GM12878 (cell line): ENCODE measurements around the gene OR5AP2. TPM values are rescaled to one million over a fixed set of nuclear protein-coding genes. Genes with fewer than 3 reads are reported as not detected.

ENCODE experiments used
- ATAC-seq: fragments of 200-7000 bp; cut with Tn5 transposase; 3 replicates; pipeline ENCODE4 v1.9.1; 2020; ENCODE audit warnings: mild to moderate bottlenecking, moderate library complexity
- Bru-seq: library from RNA; stranded (reverse); fragments of 400-500 nt; gene quantifications from one replicate; lab custom pipeline; 2021; lab: Mats Ljungman, UMichigan
- BruChase-seq, 2 experiments: library from RNA; stranded (reverse); fragments of 400-500 nt; gene quantifications; one replicate each; lab custom pipeline; 2021; lab: Mats Ljungman, UMichigan
- BruUV-seq: library from RNA; stranded (reverse); fragments of 400-500 nt; replicated peaks from 2 replicates; lab custom pipeline; 2021; lab: Mats Ljungman, UMichigan
- CTCF ChIA-PET: fragments of 300-600 bp; sonication (Branson Sonifier 250); formaldehyde crosslinking; extraction: SDS; loops from one replicate; lab custom pipeline; 2021; ENCODE audit warnings: inconsistent platforms; lab: Yijun Ruan, JAX
- POLR2A ChIA-PET: fragments of 350-600 bp; formaldehyde crosslinking; extraction: SDS; loops from one replicate; lab custom pipeline; 2021; ENCODE audit warnings: inconsistent platforms; lab: Charles Lee
- RAD21 ChIA-PET: fragments of 300-600 bp; sonication (Branson Sonifier 250); formaldehyde crosslinking; loops from one replicate; lab custom pipeline; 2023; ENCODE audit warnings: antibody characterized with exemption; ENCODE audit not compliant: unreplicated experiment; lab: Charles Lee
- SMC1A ChIA-PET: fragments of 300-600 bp; sonication (Branson Sonifier 250); formaldehyde crosslinking; loops from one replicate; lab custom pipeline; 2023; ENCODE audit not compliant: unreplicated experiment, uncharacterized antibody; lab: Charles Lee
- DNase-seq: peaks from one replicate; pipeline ENCODE4 v3.0.0-alpha.2; 2011; ENCODE audit warnings: low read depth, low spot score
- FAIRE-seq: peaks from 3 replicates; lab custom pipeline; 2011; peaks lifted over from hg19 to GRCh38; lab: Jason Lieb, UNC
- H2AFZ ChIP-seq: 2 replicates; pipeline ENCODE4 v1.6.0; 2011; ENCODE audit warnings: low read depth, low read length, control low read depth; ENCODE audit not compliant: control insufficient read depth
- H3K27ac ChIP-seq: 2 replicates; pipeline ENCODE4 v1.5.1; 2011; ENCODE audit warnings: control low read depth; ENCODE audit not compliant: control insufficient read depth, insufficient read depth
- H3K27me3 ChIP-seq, 2 experiments: replicated peaks in 1 of 2; 2 replicates each; pipeline versions ENCODE4 v1.6.0 to v1.6.1; 2011; ENCODE audit warnings: low read length in 1 of 2; ENCODE audit not compliant: control insufficient read depth in 2 of 2, insufficient read depth in 2 of 2
- H3K36me3 ChIP-seq, 2 experiments: 2 replicates each; pipeline ENCODE4 v1.5.1; 2011; ENCODE audit warnings: low read length in 1 of 2; ENCODE audit not compliant: control insufficient read depth in 2 of 2, insufficient read depth in 2 of 2
- H3K4me1 ChIP-seq: 2 replicates; pipeline ENCODE4 v1.6.1; 2011; ENCODE audit warnings: mild to moderate bottlenecking, low read length, moderate library complexity, mixed read lengths; ENCODE audit not compliant: control insufficient read depth, insufficient read depth
- H3K4me2 ChIP-seq: 2 replicates; pipeline ENCODE4 v1.6.0; 2011; ENCODE audit warnings: control low read depth; ENCODE audit not compliant: control insufficient read depth, insufficient read depth
- H3K4me3 ChIP-seq: fragments of 200-600 bp; sonication (generic); 2 replicates; pipeline ENCODE4 v1.5.1; 2016
- H3K79me2 ChIP-seq: 2 replicates; pipeline ENCODE4 v1.6.0; 2011; ENCODE audit warnings: low read length; ENCODE audit not compliant: control insufficient read depth, insufficient read depth
- H3K9ac ChIP-seq: 2 replicates; pipeline ENCODE4 v1.8.0; 2011; ENCODE audit warnings: low read length, control low read depth, mixed read lengths; ENCODE audit not compliant: control insufficient read depth, insufficient read depth
- H3K9me3 ChIP-seq: replicated peaks from 3 replicates; pipeline ENCODE4 v1.5.1; 2011; ENCODE audit warnings: mild to moderate bottlenecking, low read length; ENCODE audit not compliant: control insufficient read depth, insufficient read depth
- H4K20me1 ChIP-seq: 2 replicates; pipeline ENCODE4 v1.6.0; 2011; ENCODE audit not compliant: control insufficient read depth, insufficient read depth
- EZH2 ChIP-seq: IDR thresholded peaks from 2 replicates; pipeline ENCODE4 v1.6.1; 2012; ENCODE audit warnings: low read depth, mild to moderate bottlenecking, control low read depth, inconsistent platforms, low read length, borderline replicate concordance; ENCODE audit not compliant: control insufficient read depth
- GABPA ChIP-seq: IDR thresholded peaks from 2 replicates; pipeline ENCODE4 v1.6.1; 2014; ENCODE audit warnings: antibody characterized with exemption, low read depth, mild to moderate bottlenecking, inconsistent platforms
- KDM1A ChIP-seq: fragments of 200-600 bp; sonication (generic); IDR thresholded peaks from 2 replicates; pipeline ENCODE4 v1.6.1; 2016; ENCODE audit warnings: borderline replicate concordance
- NFYB ChIP-seq: IDR thresholded peaks from 2 replicates; pipeline ENCODE4 v1.6.1; 2011; ENCODE audit warnings: low read depth, mild to moderate bottlenecking, low read length, improper control_type of control experiment, moderate library complexity; ENCODE audit not compliant: insufficient read depth
- POLR2A ChIP-seq: IDR thresholded peaks from 2 replicates; pipeline ENCODE4 v1.6.1; 2011; ENCODE audit warnings: low read depth, mild to moderate bottlenecking, low read length
- SMARCA5 ChIP-seq: fragments of 450-650 bp; IDR thresholded peaks from 2 replicates; pipeline ENCODE4 v1.6.1; 2017; ENCODE audit warnings: mild to moderate bottlenecking
- SP1 ChIP-seq: IDR thresholded peaks from one replicate; pipeline ENCODE4 v1.6.1; 2011; ENCODE audit warnings: low read depth, low read length
- SREBF1 ChIP-seq: IDR thresholded peaks from 2 replicates; pipeline ENCODE4 v1.6.1; 2012; ENCODE audit warnings: mild to moderate bottlenecking, low read length
- TCF3 ChIP-seq: IDR thresholded peaks from 2 replicates; pipeline ENCODE4 v1.6.1; 2012; ENCODE audit warnings: low read depth, mild to moderate bottlenecking, low read length, borderline replicate concordance; ENCODE audit not compliant: insufficient read depth
- WGBS: methylation state at CpG from one replicate; pipeline ENCODE4 v1.1.6; 2016; ENCODE audit warnings: low lambda C conversion rate; ENCODE audit not compliant: insufficient replicate concordance, insufficient coverage; ENCODE audit errors: missing lambda C conversion rate; 5-methylcytosine and 5-hydroxymethylcytosine counted together
- in situ Hi-C: fragments of 300-500 bp; cut with MboI; formaldehyde crosslinking; loops from 9 replicates; pipeline ENCODE4 v1.14.3; 2018; ENCODE audit warnings: mixed read lengths
- intact Hi-C: fragments of 100-400 bp; cut with micrococcal nuclease; formaldehyde crosslinking; loops from one replicate; pipeline ENCODE4 v1.14.2; 2022; ENCODE audit not compliant: unreplicated experiment
- long read RNA-seq, 2 experiments: library from polyadenylated mRNA; unstranded; transcript quantifications; one replicate each; pipeline ENCODE4 v2.0.0, GENCODE V29; 2019 to 2020
- polyA minus RNA-seq, 3 experiments: library from RNA; depleted of rRNA, polyadenylated mRNA; stranded (reverse); fragments of >200 nt; gene quantifications; 2 replicates each; pipeline ENCODE4 v1.2.3, GENCODE V29; 2011
- polyA plus RNA-seq, 11 experiments: library from polyadenylated mRNA; depleted of rRNA in 4 of 11; unstranded in 6 of 11; stranded (reverse) in 5 of 11; fragments of >200 nt; fragmentation: Nextera tagmentation in 4 of 11; fragmentation: Illumina TruSeq in 1 of 11; extraction: Ambion mirVana in 4 of 11; extraction: Trizol in 1 of 11; gene quantifications; 1 replicate in 1 of 11; 2 replicates in 10 of 11; pipeline versions ENCODE4 v1.2.1 to v1.2.3, GENCODE V29; 2011 to 2016; ENCODE audit warnings: inconsistent platforms in 2 of 11, missing spikeins in 2 of 11, low read depth in 1 of 11
- total RNA-seq, 4 experiments: library from RNA; depleted of rRNA in 3 of 4; stranded (reverse); fragments of >200 nt in 3 of 4; fragmentation: Illumina TruSeq in 1 of 4; extraction: Trizol in 1 of 4; gene quantifications; 2 replicates each; pipeline versions ENCODE4 v1.2.1 to v1.2.3, GENCODE V29; 2013 to 2021
- TF ChIP-seq, protein P1 (sequence below): fragments of 450-650 bp; IDR thresholded peaks from 2 replicates; pipeline ENCODE4 v1.6.1; 2017; ENCODE audit warnings: antibody characterized with exemption, mild to moderate bottlenecking, moderate library complexity
- TF ChIP-seq, protein P2 (sequence below): IDR thresholded peaks from 2 replicates; pipeline ENCODE4 v1.6.1; 2011; ENCODE audit warnings: low read depth, low read length, improper control_type of control experiment, borderline replicate concordance
- TF ChIP-seq, protein P3 (sequence below): fragments of 450-650 bp; IDR thresholded peaks from 2 replicates; pipeline ENCODE4 v1.6.1; 2017; ENCODE audit warnings: low read depth, mild to moderate bottlenecking, moderate library complexity
- TF ChIP-seq, protein P4 (sequence below): fragments of 150-350 bp; IDR thresholded peaks from 2 replicates; pipeline ENCODE4 v1.6.1; 2016; ENCODE audit warnings: low read depth, low read length

The OR5AP2 gene
- total RNA-seq (2013; cell fraction: nucleolus; rRNA removed) = not detected in 2 replicates
- total RNA-seq (2014; rRNA removed) (not detected in 2 replicates), total RNA-seq (2014; rRNA removed; fragmentation: Illumina TruSeq; extraction: Trizol) (not detected in 2 replicates), total RNA-seq (2021) (not detected in 2 replicates), polyA plus RNA-seq (2011; rRNA removed) (not detected in 2 replicates), polyA plus RNA-seq (2014; fragmentation: Illumina TruSeq; extraction: Trizol) (not detected in 2 replicates), polyA plus RNA-seq (2014; fragmentation: Nextera tagmentation; extraction: Ambion mirVana) (not detected), polyA plus RNA-seq (2014; rRNA removed) (not detected in 2 replicates), polyA plus RNA-seq (2016; fragmentation: Nextera tagmentation; extraction: Ambion mirVana) (not detected), polyA minus RNA-seq (2011; rRNA and poly(A)+ RNA removed) (not detected in 2 replicates), Bru-seq, nascent RNA (not detected), BruChase-seq, experiment 1, labeled RNA remaining after a 6-hour chase (not detected), BruChase-seq, experiment 2, labeled RNA remaining after a 2-hour chase (percentile 23 among the genes with signal in this experiment)
- polyA plus RNA-seq (2011; ENCODE audit: low read depth) = not detected
- not detected in 2 replicates for polyA plus RNA-seq (2011; cell fraction: cytosol; rRNA removed)
- not detected in 2 replicates for polyA plus RNA-seq (2011; cell fraction: nucleus; rRNA removed)
- not detected in 2 replicates for polyA plus RNA-seq (2012)
- not detected in 2 replicates for polyA minus RNA-seq (2011; cell fraction: cytosol; rRNA and poly(A)+ RNA removed)
- not detected in 2 replicates for polyA minus RNA-seq (2011; cell fraction: nucleus; rRNA and poly(A)+ RNA removed)
- long read RNA-seq, experiment 1 = 0 reads
- long read RNA-seq, experiment 2 = 0 reads

DNA sequence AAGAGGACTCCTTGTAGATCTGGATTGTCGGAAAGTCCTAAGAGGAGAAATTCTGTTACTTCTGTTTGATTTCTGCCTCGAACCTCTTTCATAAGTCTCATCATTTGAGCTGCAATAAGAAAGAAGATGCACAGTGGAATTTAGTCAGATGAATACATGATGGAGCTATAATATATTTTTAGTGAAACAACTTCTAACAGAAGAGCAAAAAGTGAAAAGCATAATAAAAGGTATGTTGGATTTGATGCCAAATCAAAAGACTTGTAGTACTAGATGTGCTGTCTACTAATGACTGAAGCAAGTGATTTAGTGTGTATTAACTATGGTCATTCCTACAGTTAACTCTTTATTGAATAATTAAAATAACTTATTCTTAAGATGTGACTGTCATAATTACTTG lies at the start of gene OR5AP2:
TSS of gene OR5AP2 (minus strand) at position 101 of the 400 bp plus-strand sequence. CDS start at position 101, 0 bp downstream.
- Histone ChIP-seq H4K20me1 (no peaks in the 10 kb centered on the region), H3K9me3 (no peaks in the 10 kb centered on the region), H3K4me3 (no peak within 1 kb of the TSS), H3K27ac (no peak within 1 kb of the TSS), H2AFZ (no peak within 1 kb of the TSS), H3K4me1 (no peaks in the 10 kb centered on the region), H3K36me3 (no peaks in the 10 kb centered on the region), H3K79me2 (no peaks in the 10 kb centered on the region), H3K4me2 (no peak within 1 kb of the TSS), H3K27me3 (no peaks in the 10 kb centered on the region), H3K9ac (no peak within 1 kb of the TSS)
- BruUV-seq = no TSS peak
- SMC1A ChIA-PET = no interaction called here
- CTCF ChIA-PET = interaction anchor here (1.1 to 1.2 kb wide), 2 partner anchors 12 to 16 kb away, joined by 4 read pairs; no protein-coding TSS in a partner anchor
- intact Hi-C loops (no loop called here), in situ Hi-C loops (no loop called here)
- ATAC-seq (no peak), DNase-seq (no peak), FAIRE-seq (no peak)
- POLR2A ChIA-PET = interaction anchor here (1.2 kb wide), 1 partner anchor 14 kb away, joined by 4 read pairs; no protein-coding TSS in a partner anchor
- RAD21 ChIA-PET = no interaction called here
- WGBS = 32% methylated on average over 2 of the region's 2 CpGs
- TF ChIP-seq SMARCA5 (no peak), EZH2 (no peak), TCF3 (no peak), SREBF1 (no peak), SP1 (no peak), POLR2A (no peak), KDM1A (no peak), NFYB (no peak), GABPA (no peak)
- TF ChIP-seq, protein P1, sequence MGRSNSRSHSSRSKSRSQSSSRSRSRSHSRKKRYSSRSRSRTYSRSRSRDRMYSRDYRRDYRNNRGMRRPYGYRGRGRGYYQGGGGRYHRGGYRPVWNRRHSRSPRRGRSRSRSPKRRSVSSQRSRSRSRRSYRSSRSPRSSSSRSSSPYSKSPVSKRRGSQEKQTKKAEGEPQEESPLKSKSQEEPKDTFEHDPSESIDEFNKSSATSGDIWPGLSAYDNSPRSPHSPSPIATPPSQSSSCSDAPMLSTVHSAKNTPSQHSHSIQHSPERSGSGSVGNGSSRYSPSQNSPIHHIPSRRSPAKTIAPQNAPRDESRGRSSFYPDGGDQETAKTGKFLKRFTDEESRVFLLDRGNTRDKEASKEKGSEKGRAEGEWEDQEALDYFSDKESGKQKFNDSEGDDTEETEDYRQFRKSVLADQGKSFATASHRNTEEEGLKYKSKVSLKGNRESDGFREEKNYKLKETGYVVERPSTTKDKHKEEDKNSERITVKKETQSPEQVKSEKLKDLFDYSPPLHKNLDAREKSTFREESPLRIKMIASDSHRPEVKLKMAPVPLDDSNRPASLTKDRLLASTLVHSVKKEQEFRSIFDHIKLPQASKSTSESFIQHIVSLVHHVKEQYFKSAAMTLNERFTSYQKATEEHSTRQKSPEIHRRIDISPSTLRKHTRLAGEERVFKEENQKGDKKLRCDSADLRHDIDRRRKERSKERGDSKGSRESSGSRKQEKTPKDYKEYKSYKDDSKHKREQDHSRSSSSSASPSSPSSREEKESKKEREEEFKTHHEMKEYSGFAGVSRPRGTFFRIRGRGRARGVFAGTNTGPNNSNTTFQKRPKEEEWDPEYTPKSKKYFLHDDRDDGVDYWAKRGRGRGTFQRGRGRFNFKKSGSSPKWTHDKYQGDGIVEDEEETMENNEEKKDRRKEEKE = no peak
- TF ChIP-seq, protein P2, sequence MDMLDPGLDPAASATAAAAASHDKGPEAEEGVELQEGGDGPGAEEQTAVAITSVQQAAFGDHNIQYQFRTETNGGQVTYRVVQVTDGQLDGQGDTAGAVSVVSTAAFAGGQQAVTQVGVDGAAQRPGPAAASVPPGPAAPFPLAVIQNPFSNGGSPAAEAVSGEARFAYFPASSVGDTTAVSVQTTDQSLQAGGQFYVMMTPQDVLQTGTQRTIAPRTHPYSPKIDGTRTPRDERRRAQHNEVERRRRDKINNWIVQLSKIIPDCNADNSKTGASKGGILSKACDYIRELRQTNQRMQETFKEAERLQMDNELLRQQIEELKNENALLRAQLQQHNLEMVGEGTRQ = no peak
- TF ChIP-seq, protein P3, sequence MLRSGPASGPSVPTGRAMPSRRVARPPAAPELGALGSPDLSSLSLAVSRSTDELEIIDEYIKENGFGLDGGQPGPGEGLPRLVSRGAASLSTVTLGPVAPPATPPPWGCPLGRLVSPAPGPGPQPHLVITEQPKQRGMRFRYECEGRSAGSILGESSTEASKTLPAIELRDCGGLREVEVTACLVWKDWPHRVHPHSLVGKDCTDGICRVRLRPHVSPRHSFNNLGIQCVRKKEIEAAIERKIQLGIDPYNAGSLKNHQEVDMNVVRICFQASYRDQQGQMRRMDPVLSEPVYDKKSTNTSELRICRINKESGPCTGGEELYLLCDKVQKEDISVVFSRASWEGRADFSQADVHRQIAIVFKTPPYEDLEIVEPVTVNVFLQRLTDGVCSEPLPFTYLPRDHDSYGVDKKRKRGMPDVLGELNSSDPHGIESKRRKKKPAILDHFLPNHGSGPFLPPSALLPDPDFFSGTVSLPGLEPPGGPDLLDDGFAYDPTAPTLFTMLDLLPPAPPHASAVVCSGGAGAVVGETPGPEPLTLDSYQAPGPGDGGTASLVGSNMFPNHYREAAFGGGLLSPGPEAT = no peak
- TF ChIP-seq, protein P4, sequence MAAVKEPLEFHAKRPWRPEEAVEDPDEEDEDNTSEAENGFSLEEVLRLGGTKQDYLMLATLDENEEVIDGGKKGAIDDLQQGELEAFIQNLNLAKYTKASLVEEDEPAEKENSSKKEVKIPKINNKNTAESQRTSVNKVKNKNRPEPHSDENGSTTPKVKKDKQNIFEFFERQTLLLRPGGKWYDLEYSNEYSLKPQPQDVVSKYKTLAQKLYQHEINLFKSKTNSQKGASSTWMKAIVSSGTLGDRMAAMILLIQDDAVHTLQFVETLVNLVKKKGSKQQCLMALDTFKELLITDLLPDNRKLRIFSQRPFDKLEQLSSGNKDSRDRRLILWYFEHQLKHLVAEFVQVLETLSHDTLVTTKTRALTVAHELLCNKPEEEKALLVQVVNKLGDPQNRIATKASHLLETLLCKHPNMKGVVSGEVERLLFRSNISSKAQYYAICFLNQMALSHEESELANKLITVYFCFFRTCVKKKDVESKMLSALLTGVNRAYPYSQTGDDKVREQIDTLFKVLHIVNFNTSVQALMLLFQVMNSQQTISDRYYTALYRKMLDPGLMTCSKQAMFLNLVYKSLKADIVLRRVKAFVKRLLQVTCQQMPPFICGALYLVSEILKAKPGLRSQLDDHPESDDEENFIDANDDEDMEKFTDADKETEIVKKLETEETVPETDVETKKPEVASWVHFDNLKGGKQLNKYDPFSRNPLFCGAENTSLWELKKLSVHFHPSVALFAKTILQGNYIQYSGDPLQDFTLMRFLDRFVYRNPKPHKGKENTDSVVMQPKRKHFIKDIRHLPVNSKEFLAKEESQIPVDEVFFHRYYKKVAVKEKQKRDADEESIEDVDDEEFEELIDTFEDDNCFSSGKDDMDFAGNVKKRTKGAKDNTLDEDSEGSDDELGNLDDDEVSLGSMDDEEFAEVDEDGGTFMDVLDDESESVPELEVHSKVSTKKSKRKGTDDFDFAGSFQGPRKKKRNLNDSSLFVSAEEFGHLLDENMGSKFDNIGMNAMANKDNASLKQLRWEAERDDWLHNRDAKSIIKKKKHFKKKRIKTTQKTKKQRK = no peak
